NCI-H2081 treated with DMSO at 0.1 percent for 48 hours (cell line): ENCODE measurements around the gene SLFN12L.
A peak's percentile ranks its signal among the peaks of the same experiment; 100 is the strongest.
"Not testable (repeated sequence)": the region's sequence is repeated elsewhere in the genome, so short reads cannot be mapped to it uniquely, and the experiment has no call there.

Source experiments
- DNase-seq: peaks from one replicate; lab custom pipeline; 2025; lab: John Stamatoyannopoulos, UW

The SLFN12L gene

GRCh38 chr17:35537601-35538141, at the start of gene SLFN12L:
Gene SLFN12L, minus strand, starts transcription at chr17:35537678. Its CDS starts 15,314 bp downstream, at chr17:35522364.
- no peak for DNase-seq

GRCh38 chr17:35586569-35587073, 49.1 kb upstream of the SLFN12L start:
- no peak for DNase-seq

GRCh38 chr17:35584061-35584460, 46.6 kb upstream of the SLFN12L start:
- no peak for DNase-seq

GRCh38 chr17:35578929-35579432, 41.5 kb upstream of the SLFN12L start:
- DNase-seq, result no peak

- peak; percentile 85 for DNase-seq
Measured at GRCh38 chr17:35578197-35578928, 40.9 kb upstream of the SLFN12L start, which contains the start of gene PEX12. Gene PEX12, minus strand, starts transcription at chr17:35578571. Its CDS starts 550 bp downstream, at chr17:35578021.

GRCh38 chr17:35577830-35578196, 40.3 kb upstream of the SLFN12L start:
- DNase-seq, result no peak

- DNase-seq, result no peak
Measured at GRCh38 chr17:35575759-35576158, 38.3 kb upstream of the SLFN12L start.

- DNase-seq, result no peak
Measured at GRCh38 chr17:35569405-35569804, 31.9 kb upstream of the SLFN12L start.

- DNase-seq, result no peak
Measured at GRCh38 chr17:35568561-35568960, 31.1 kb upstream of the SLFN12L start.

GRCh38 chr17:35566968-35567367, 29.5 kb upstream of the SLFN12L start:
- no peak for DNase-seq

- not testable (repeated sequence) for DNase-seq
Measured at GRCh38 chr17:35563181-35563580, 25.7 kb upstream of the SLFN12L start.

- no peak for DNase-seq
Measured at GRCh38 chr17:35560703-35561102, 23.2 kb upstream of the SLFN12L start, which contains the start of gene SLFN14. Gene SLFN14, minus strand, starts transcription at chr17:35560819. Its CDS starts 2,757 bp downstream, at chr17:35558062.

- no peak for DNase-seq
Measured at GRCh38 chr17:35559495-35560210, 22.2 kb upstream of the SLFN12L start.

- DNase-seq, result no peak
Measured at GRCh38 chr17:35557353-35557752, 19.9 kb upstream of the SLFN12L start.

- no peak for DNase-seq
Measured at GRCh38 chr17:35555691-35556090, 18.2 kb upstream of the SLFN12L start.

GRCh38 chr17:35554668-35555067, 17.2 kb upstream of the SLFN12L start:
- DNase-seq, result no peak

- no peak for DNase-seq
Measured at GRCh38 chr17:35553310-35553709, 15.8 kb upstream of the SLFN12L start.

GRCh38 chr17:35548978-35549377, 11.5 kb upstream of the SLFN12L start:
- no peak for DNase-seq

GRCh38 chr17:35548208-35548810, 10.8 kb upstream of the SLFN12L start:
- no peak for DNase-seq

GRCh38 chr17:35546487-35546886, 9.0 kb upstream of the SLFN12L start:
- no peak for DNase-seq

GRCh38 chr17:35545150-35545549, 7.7 kb upstream of the SLFN12L start:
- no peak for DNase-seq

GRCh38 chr17:35543856-35544255, 6.4 kb upstream of the SLFN12L start:
- DNase-seq, result no peak
